A549 (cell line): ENCODE data around the gene KEL. TPM values are rescaled to one million over a fixed set of nuclear protein-coding genes. Genes with fewer than 3 reads are reported as not detected.

Source experiments
- ATAC-seq, 2 experiments: fragments of 200-7000 bp in 1 of 2; fragments of >200 bp in 1 of 2; cut with Nextera tagmentation in 1 of 2; cut with Tn5 transposase in 1 of 2; 3 replicates each; pipeline versions ENCODE4 v1.8.0 to v1.9.1; 2018 to 2020; ENCODE audit warnings: mild to moderate bottlenecking in 1 of 2, moderate library complexity in 1 of 2
- CTCF ChIA-PET: fragments of 300-600 bp; sonication (Branson Sonifier 250); formaldehyde crosslinking; extraction: SDS; loops from one replicate; lab custom pipeline; 2021; ENCODE audit warnings: antibody characterized with exemption, inconsistent platforms; lab: Yijun Ruan, JAX
- POLR2A ChIA-PET: fragments of 350-600 bp; formaldehyde crosslinking; extraction: SDS; loops from one replicate; lab custom pipeline; 2021; ENCODE audit warnings: antibody characterized with exemption, inconsistent platforms; lab: Yijun Ruan, JAX
- DNase-seq, 2 experiments: peaks; one replicate each; pipeline versions ENCODE4 v3.0.0 to v3.0.0-alpha.2; 2011 to 2016; ENCODE audit warnings: low read depth in 1 of 2, low spot score in 1 of 2
- FAIRE-seq: peaks from 2 replicates; lab custom pipeline; 2011; peaks lifted over from hg19 to GRCh38; lab: Jason Lieb, UNC
- H3K27ac ChIP-seq, 2 experiments: fragments of >200 bp; sonication (Bioruptor Twin); formaldehyde crosslinking; 3 replicates each; pipeline ENCODE4 v1.5.1; 2016 to 2017
- H3K4me1 ChIP-seq: fragments of >200 bp; sonication (Bioruptor Twin); formaldehyde crosslinking; 3 replicates; pipeline ENCODE4 v1.6.1; 2016
- H3K4me2 ChIP-seq: fragments of >200 bp; sonication (Bioruptor Twin); formaldehyde crosslinking; 3 replicates; pipeline ENCODE4 v1.6.1; 2016
- H3K4me3 ChIP-seq: fragments of >200 bp; sonication (Bioruptor Twin); formaldehyde crosslinking; 3 replicates; pipeline ENCODE4 v1.5.1; 2016
- H3K9me3 ChIP-seq: fragments of >200 bp; sonication (Bioruptor Twin); formaldehyde crosslinking; 3 replicates; pipeline ENCODE4 v1.6.1; 2016
- BHLHE40 ChIP-seq: IDR thresholded peaks from 2 replicates; pipeline ENCODE4 v1.6.1; 2012; ENCODE audit warnings: low read depth, low read length, inconsistent platforms
- CBX2 ChIP-seq: fragments of 200-600 bp; sonication (generic); IDR thresholded peaks from 2 replicates; pipeline ENCODE4 v1.6.1; 2016; ENCODE audit warnings: low read depth, mild to moderate bottlenecking, borderline replicate concordance
- FOSB ChIP-seq: fragments of 250-450 bp; sonication (Bioruptor Pico); IDR thresholded peaks from 2 replicates; pipeline ENCODE4 v1.5.0; 2020; ENCODE audit warnings: mild to moderate bottlenecking, moderate library complexity
- HMGXB4 ChIP-seq: fragments of 250-450 bp; sonication (Bioruptor Pico); IDR thresholded peaks from 2 replicates; pipeline ENCODE4 v1.5.0; 2021; ENCODE audit warnings: mild to moderate bottlenecking, moderate library complexity, borderline replicate concordance
- HOXB13 ChIP-seq: fragments of 250-450 bp; sonication (Bioruptor Pico); IDR thresholded peaks from 2 replicates; pipeline ENCODE4 v1.5.0; 2020; ENCODE audit warnings: low read depth, mild to moderate bottlenecking, moderate library complexity
- JUNB ChIP-seq: fragments of >200 bp; sonication (Bioruptor Twin); formaldehyde crosslinking; IDR thresholded peaks from 2 replicates; pipeline ENCODE4 v1.6.1; 2016
- MAFK ChIP-seq: fragments of 450-650 bp; IDR thresholded peaks from 2 replicates; pipeline ENCODE4 v1.6.1; 2014; ENCODE audit not compliant: partially characterized antibody
- MAZ ChIP-seq: fragments of 150-350 bp; IDR thresholded peaks from 2 replicates; pipeline ENCODE4 v1.6.1; 2014; ENCODE audit warnings: antibody characterized with exemption, low read depth, low read length, borderline replicate concordance
- NFE2L2 ChIP-seq: fragments of 150-350 bp; conservative IDR thresholded peaks from 2 replicates; pipeline ENCODE4 v1.6.1; 2014; ENCODE audit warnings: low read length
- POLR2AphosphoS2 ChIP-seq: conservative IDR thresholded peaks from 2 replicates; pipeline ENCODE4 v1.6.1; 2012; ENCODE audit warnings: low read length, improper control_type of control experiment, inconsistent platforms
- RAD21 ChIP-seq, 2 experiments: fragments of >200 bp in 1 of 2; sonication (Bioruptor Twin) in 1 of 2; formaldehyde crosslinking in 1 of 2; IDR thresholded peaks in 1 of 2; conservative IDR thresholded peaks in 1 of 2; 2 replicates in 1 of 2; 3 replicates in 1 of 2; pipeline ENCODE4 v1.6.1; 2012 to 2018; ENCODE audit warnings: inconsistent platforms in 1 of 2
- RCOR1 ChIP-seq: fragments of 150-350 bp; IDR thresholded peaks from 2 replicates; pipeline ENCODE4 v1.6.1; 2014; ENCODE audit warnings: antibody characterized with exemption, low read length, low read depth
- RNF2 ChIP-seq: fragments of 200-600 bp; sonication (generic); IDR thresholded peaks from 2 replicates; pipeline ENCODE4 v1.6.1; 2016; ENCODE audit warnings: low read depth, mild to moderate bottlenecking, antibody characterized with exemption, moderate library complexity, borderline replicate concordance
- SMC3 ChIP-seq: fragments of >200 bp; sonication (Bioruptor Twin); formaldehyde crosslinking; IDR thresholded peaks from 3 replicates; pipeline ENCODE4 v1.6.1; 2018; ENCODE audit warnings: inconsistent platforms
- SREBF2 ChIP-seq: fragments of 450-650 bp; IDR thresholded peaks from 2 replicates; pipeline ENCODE4 v1.6.1; 2014; ENCODE audit warnings: mild to moderate bottlenecking, moderate library complexity
- WGBS: methylation state at CpG from one replicate; pipeline ENCODE4 v1.1.6; 2017; ENCODE audit errors: missing lambda C conversion rate; 5-methylcytosine and 5-hydroxymethylcytosine counted together
- polyA plus RNA-seq, 4 experiments: library from polyadenylated mRNA; depleted of rRNA in 3 of 4; stranded (reverse); fragments of >200 nt; fragmentation: RNase III in 1 of 4; extraction: RNeasy Plus Mini Kit Qiagen cat#74134 plus additional on column Dnase treatment in 1 of 4; gene quantifications; 2 replicates in 3 of 4; 3 replicates in 1 of 4; pipeline ENCODE4 v1.2.3, GENCODE V29; 2011 to 2017
- TF ChIP-seq, protein P1 (sequence below): fragments of >200 bp; sonication (Bioruptor Twin); formaldehyde crosslinking; IDR thresholded peaks from 3 replicates; pipeline ENCODE4 v1.5.1; 2016

KEL gene
- polyA plus RNA-seq, 2 of the 4 experiments (the other 2 are of a cell fraction) = 0.14 TPM; not detected in 1

DNA sequence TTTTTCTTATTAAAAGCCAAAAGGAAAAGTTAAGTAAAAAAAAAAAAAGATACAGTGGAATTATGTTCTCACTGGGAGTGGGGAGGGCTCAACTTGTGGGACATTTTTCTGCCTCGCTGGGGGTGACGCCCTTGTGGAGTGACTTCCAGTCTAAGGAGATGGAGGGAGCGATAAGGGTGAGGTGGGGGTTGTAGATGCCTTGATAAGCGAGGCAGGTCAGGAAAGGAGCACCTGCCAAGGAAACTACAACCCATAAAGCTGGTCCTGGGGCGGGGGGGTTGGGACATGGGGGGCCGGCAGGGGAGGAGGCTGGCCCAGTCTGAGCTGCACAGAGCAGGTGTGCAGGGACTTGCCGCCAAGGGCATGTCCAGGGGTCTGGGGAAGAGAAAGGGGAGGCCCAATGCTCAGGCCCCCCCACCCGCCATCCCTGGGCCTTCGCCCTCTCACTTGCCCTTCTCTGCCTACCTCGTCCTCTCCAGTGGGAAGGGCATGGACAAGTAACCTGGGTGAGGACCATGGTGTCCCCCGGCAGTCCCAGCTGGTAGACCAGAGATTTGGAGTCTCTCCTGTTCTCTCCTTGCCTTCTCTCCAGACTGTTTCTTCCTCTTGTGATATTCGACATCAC lies 26.1 kb downstream of the KEL start (continued):
- TF ChIP-seq HMGXB4 (CRISPR knock-in tag) (no peak), POLR2AphosphoS2 (no peak), JUNB (no peak), FOSB (CRISPR knock-in tag) (no peak), SREBF2 (no peak)
- TF ChIP-seq, all 56 proteins: peak for 0

DNA sequence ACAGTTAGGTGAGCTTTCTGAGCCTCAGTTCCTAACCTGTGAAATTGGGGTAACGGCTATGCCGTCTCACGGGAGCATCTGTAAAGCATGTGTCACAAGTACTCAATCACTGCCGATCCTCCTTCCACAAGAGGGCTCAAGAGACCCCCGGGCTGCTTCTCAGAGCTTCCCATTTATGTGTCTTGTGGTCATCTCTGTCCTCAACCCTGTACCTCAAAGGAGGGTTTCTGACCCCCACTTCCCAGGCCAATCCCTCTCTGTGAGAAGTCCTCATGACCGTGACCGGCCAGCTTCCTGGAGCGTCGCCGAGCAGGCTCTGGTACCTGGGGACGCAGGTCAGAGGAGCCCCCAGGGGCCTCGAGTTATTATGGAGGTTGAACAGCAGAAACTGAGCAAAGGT lies 28.1 kb downstream of the KEL start:
- ATAC-seq (no peak), DNase-seq (no peak), FAIRE-seq (no peak)
- Histone ChIP-seq H3K4me3 (no peak overlapping the region), H3K4me2 (no peak overlapping the region), H3K27ac (no peak overlapping the region), H3K9me3 (no peaks in the 10 kb centered on the region), H3K4me1 (no peaks in the 10 kb centered on the region)
- no peak for TF ChIP-seq HOXB13
- no peak for TF ChIP-seq RNF2
- no peak for TF ChIP-seq NFE2L2
- CTCF ChIA-PET = interaction anchor here (1.0 kb wide), 1 partner anchor 32 kb away, joined by 3 read pairs; no protein-coding TSS in a partner anchor
- POLR2A ChIA-PET = no interaction called here
- WGBS = 24% methylated on average over 12 of the region's 12 CpGs

GRCh38 chr7:142933624-142934023 lies 28.5 kb downstream of the KEL start, which contains the start of gene TRPV5:
TSS of gene TRPV5 (minus strand) at chr7:142933746. CDS start at chr7:142933459, 287 bp downstream.
- POLR2A ChIA-PET = no interaction called here
- H3K4me2 ChIP-seq = no peak within 1 kb of the TSS
- CTCF ChIA-PET = interaction anchor here (1.0 to 1.1 kb wide), 2 partner anchors 32 to 67 kb away, joined by 3 read pairs; no protein-coding TSS in a partner anchor
- no peak for FAIRE-seq
- no peaks in the 10 kb centered on the region for H3K4me1 ChIP-seq
- no peak within 1 kb of the TSS for H3K4me3 ChIP-seq
- H3K27ac ChIP-seq = no peak within 1 kb of the TSS
- no peaks in the 10 kb centered on the region for H3K9me3 ChIP-seq
- ATAC-seq = no peak; a peak in 1 of 6 replicates
- WGBS = 26% methylated on average over 4 of the region's 4 CpGs
- TF ChIP-seq HMGXB4 (CRISPR knock-in tag) (no peak), MAFK (no peak), MAZ (no peak), NFE2L2 (no peak), RCOR1 (no peak), RAD21 (conservative IDR thresholded peaks at IDR 0.05 in 1 of 2, IDR thresholded peaks at IDR 0.05 in 1 of 2) (no peak), CBX2 (no peak), SMC3 (no peak), BHLHE40 (no peak)
- TF ChIP-seq, protein P1, sequence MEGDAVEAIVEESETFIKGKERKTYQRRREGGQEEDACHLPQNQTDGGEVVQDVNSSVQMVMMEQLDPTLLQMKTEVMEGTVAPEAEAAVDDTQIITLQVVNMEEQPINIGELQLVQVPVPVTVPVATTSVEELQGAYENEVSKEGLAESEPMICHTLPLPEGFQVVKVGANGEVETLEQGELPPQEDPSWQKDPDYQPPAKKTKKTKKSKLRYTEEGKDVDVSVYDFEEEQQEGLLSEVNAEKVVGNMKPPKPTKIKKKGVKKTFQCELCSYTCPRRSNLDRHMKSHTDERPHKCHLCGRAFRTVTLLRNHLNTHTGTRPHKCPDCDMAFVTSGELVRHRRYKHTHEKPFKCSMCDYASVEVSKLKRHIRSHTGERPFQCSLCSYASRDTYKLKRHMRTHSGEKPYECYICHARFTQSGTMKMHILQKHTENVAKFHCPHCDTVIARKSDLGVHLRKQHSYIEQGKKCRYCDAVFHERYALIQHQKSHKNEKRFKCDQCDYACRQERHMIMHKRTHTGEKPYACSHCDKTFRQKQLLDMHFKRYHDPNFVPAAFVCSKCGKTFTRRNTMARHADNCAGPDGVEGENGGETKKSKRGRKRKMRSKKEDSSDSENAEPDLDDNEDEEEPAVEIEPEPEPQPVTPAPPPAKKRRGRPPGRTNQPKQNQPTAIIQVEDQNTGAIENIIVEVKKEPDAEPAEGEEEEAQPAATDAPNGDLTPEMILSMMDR = no peak
- no peak for DNase-seq
